OCI-LY7 (cell line): ENCODE data around the gene KLB.

ENCODE experiments used
- CTCF ChIP-seq: fragments of 200-600 bp; sonication (generic); conservative IDR thresholded peaks from 2 replicates; pipeline ENCODE4 v1.5.1; 2014; ENCODE audit warnings: mild to moderate bottlenecking, antibody characterized with exemption, low read length, moderate library complexity, mixed read lengths
- EZH2phosphoT487 ChIP-seq: fragments of 200-600 bp; sonication (generic); IDR thresholded peaks from 2 replicates; pipeline ENCODE4 v1.6.1; 2018; ENCODE audit warnings: low read depth, borderline replicate concordance, mild to moderate bottlenecking, mixed run types, antibody characterized with exemption, low read length, moderate library complexity, mixed read lengths

GRCh38 chr4:39452153-39452859 is 45.6 kb downstream of the KLB start:
- TF ChIP-seq CTCF (no peak), EZH2phosphoT487 (no peak)
